GM12873 (cell line): ENCODE measurements around the gene UGGT2.

ENCODE experiments used
- CTCF ChIP-seq: IDR thresholded peaks from 2 replicates; pipeline ENCODE4 v1.5.1; 2012; ENCODE audit warnings: low read depth, mild to moderate bottlenecking, moderate library complexity, low read length, control low read depth; ENCODE audit not compliant: insufficient read depth; ENCODE audit errors: missing control alignments

Gene UGGT2

DNA sequence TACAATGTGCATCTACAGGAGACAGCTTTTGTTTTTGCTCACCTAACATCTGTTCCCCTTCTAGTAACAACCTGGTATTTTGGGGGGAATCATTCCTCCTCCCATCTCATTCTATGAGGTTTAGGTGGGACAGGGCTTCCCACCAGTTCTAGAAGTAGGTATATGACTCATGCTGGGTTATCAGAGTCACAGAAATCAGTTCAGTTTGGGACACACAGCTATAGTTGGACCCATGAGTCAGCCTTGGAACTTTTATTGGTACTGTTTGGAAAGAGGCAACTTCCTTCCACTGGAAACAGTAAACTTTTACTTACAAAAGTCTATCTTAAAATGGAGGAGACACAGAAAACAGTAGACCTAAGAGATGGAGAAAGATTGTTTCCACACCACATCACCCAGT lies 190.8 kb downstream of the UGGT2 start:
- no peak for TF ChIP-seq CTCF

DNA sequence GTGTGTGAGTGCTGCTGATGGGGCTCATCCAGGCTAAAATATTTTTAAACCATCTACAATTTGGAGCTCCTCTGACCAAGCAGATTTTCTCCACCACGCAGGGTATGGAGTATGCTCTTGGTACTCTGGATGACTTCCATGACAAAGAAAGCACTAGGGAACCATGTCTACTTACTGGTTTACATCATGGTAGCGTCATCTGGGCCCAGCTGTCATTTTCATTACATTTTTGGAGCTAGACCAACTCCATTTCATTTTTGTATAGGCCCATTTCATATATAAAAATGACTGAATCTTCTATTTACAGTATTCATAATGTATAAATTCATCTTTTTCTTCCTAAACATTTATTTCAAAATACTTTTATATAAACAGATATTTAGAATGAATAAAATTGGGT lies 191.9 kb downstream of the UGGT2 start:
- no peak for TF ChIP-seq CTCF

- TF ChIP-seq CTCF, result no peak
These were observed 194.7 kb downstream of the UGGT2 start for GRCh38 chr13:95858286-95859075.

GRCh38 chr13:95842898-95843297 lies 210.3 kb downstream of the UGGT2 start:
- TF ChIP-seq CTCF, result no peak

DNA sequence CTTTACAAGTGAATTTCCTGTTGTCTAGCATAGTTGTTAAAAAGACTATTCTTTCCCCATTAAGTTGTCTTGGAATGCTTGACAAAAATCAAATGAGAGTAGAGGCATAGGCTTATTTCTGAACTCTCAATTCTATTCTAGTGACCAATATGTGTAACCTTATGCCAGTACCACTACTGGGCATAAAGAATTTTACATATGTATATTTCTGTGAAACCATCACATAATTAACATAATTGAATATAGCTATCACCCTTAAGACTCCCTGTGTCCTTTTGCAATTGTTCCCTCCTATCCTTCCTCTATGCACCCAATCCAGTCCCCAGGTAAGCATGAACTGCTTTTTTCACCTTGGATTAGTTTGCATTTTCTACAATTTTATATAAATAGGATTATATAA lies 211.3 kb downstream of the UGGT2 start:
- TF ChIP-seq CTCF, result no peak

DNA sequence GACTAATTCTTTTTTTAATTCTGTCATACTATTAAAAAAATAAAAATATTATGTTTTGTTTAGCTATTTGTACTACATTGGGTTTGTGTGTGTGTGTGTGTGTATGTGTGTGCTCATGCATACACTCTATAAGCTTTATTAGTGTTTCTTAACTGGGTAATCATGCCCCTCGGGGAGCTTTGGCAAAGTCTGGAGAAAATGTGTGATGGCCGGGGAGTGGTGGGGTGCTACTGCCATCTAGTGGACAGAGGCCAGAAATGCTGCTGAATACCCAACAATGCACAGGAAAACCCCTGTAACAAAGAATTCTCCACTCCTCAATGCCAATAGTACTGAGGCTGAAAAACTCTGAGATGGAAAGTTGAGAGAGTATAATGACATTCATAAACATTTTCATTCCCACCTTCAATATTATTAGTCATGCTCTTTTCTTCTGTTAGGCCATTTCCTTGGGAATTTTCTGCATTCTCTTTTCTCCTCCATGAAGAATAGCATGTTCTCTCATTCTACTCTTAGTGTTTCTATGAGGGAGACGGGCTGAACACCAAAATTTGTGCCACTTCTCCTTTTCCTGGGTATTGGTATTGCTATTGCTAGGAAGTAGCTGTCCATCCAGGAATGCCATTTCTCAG lies 219.0 kb downstream of the UGGT2 start:
- peak; percentile 89 for TF ChIP-seq CTCF

GRCh38 chr13:95833719-95834118 lies 219.5 kb downstream of the UGGT2 start:
- no peak for TF ChIP-seq CTCF
